NCI-H2171 treated with DMSO at 0.1 percent for 48 hours (cell line): ENCODE measurements around the gene GRN.
"Not testable (repeated sequence)": the region's sequence is repeated elsewhere in the genome, so short reads cannot be mapped to it uniquely, and the experiment has no call there.

ENCODE experiments used
- DNase-seq: peaks from one replicate; lab custom pipeline; 2025; lab: John Stamatoyannopoulos, UW

Gene GRN

GRCh38 chr17:44383363-44383762, 38.3 kb downstream of the GRN start:
- DNase-seq: no peak

DNA sequence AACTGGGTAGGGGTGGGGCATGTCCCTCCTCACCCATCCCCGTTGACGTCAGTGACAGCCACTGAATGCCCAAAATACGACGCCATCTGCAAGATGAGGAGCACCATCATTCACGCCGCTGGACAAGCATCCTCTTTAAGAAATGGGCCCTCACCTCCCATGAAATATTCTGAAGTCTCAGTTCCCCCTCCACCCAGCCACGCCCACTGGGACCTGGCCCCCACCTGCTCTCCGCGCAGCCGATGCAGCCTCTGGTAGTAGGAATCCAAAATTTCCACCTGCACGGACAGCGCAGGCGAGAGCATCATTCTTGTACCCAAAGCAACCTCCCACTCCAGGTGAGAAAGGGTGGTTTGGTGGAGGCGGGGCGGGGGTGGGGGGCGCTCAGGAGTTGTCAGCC, 38.8 kb downstream of the GRN start:
- DNase-seq: no peak

- no peak for DNase-seq
Observed at GRCh38 chr17:44384281-44384822, 39.2 kb downstream of the GRN start.

- DNase-seq: no peak
Observed at GRCh38 chr17:44384823-44385286, 39.8 kb downstream of the GRN start.

- peak; percentile 88 for DNase-seq
Observed at GRCh38 chr17:44385287-44386181, 40.4 kb downstream of the GRN start.

- peak; percentile 36 for DNase-seq
Observed at GRCh38 chr17:44386182-44386525, 41.1 kb downstream of the GRN start.

DNA sequence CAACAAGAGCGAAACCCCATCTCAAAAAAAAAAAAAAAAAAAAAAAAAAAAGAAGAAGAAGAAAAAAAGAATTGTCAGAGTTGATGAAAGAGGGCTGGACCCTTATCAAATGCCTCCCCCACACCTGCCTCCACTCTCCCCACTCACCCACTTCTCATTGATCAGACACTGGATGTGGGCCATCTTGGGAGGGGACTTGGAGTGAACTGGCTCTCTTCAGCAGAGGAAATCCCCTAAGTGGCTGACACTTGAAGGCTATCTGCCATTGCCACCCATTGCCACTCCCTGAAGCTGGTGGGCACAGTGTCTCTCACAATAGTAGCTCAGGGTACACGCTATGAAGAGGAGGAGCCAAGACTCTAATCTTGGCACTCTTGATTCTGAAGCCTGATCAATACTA, 42.7 kb downstream of the GRN start:
- DNase-seq: no peak

DNA sequence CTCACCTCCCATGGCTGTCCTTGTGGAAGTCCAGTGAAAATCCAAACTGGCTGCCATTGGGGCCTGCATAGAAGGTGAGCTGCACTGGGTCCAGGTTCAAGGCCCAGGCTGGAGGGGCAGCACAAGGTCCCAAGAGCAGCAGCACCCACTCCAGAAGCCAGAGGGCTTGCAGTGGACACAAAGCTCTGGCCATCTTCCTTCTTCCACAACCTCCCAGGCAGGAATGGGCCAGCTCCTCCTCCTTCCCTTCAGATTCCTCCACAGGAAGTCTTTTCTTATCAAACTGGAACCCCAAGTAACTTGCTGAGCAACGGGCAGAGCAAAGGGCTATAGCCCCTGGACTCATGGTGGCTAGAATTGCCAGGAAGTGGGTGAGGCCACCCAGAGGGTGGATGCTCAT, 44.2 kb downstream of the GRN start, which contains the start of gene ITGA2B:
Gene ITGA2B (minus strand): TSS at position 369 of the 400 bp plus-strand sequence. CDS start 176 bp downstream, at position 193.
- DNase-seq: no peak

DNA sequence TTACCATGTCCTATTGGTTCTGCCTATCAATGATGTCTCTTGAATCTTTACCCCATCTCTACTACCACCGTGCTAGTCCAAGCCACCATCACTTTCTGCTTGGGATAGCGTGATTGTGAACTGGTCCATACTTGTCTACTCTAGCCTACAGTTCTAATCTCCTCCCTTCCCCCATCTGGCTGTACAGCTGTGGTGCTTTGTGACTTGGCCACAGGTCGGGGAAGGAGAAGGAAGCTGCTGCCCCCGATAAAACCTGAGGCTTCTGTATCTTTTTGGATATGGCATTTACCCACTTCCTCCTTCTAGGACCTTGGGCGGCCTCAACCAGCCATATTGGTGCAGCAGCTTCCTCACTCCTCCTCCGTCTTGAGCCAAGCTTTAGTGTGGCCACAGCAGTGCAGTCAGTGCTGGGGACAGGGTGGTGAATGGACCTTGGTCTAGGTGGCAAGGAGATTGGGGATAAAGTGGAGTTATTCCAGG, 44.7 kb downstream of the GRN start:
- no peak for DNase-seq

DNA sequence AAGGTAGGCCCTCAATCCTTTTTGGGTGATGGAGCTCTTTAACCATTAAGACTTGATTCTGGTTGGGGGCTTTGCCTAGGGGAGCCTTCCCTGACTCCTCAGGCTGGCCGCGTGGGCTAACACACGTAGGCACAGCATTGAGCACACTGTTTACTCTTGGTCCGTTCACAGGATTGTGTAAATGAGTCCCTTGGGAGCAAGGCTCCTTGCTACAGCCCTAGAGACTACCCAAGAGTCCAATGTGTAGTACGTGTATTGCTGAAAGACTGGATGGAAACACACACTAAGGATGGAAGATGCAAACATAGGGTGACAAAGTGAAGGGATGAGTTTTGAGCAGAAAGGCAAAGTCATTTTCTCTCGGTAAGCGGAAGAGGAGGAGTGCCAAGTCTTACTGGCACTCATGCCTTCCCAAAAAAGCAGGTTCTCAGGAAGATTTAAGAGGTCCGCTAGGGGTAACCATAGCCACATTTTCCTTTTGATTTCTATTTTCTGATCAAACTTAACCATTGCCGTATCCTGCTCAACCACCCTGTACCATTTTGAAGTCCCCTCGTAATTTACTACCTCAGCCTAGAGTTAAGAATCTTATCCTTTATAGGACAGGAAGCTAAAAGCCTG, 45.3 kb downstream of the GRN start:
- no peak for DNase-seq

GRCh38 chr17:44394112-44394511, 49.0 kb downstream of the GRN start:
- not testable (repeated sequence) for DNase-seq

- no peak for DNase-seq
Observed at GRCh38 chr17:44394833-44395232, 49.7 kb downstream of the GRN start.

GRCh38 chr17:44396946-44397345, 51.8 kb downstream of the GRN start:
- no peak for DNase-seq

- DNase-seq: no peak
Observed at GRCh38 chr17:44397479-44398440, 52.7 kb downstream of the GRN start.

- no peak for DNase-seq
Observed at GRCh38 chr17:44398692-44399691, 53.9 kb downstream of the GRN start.

DNA sequence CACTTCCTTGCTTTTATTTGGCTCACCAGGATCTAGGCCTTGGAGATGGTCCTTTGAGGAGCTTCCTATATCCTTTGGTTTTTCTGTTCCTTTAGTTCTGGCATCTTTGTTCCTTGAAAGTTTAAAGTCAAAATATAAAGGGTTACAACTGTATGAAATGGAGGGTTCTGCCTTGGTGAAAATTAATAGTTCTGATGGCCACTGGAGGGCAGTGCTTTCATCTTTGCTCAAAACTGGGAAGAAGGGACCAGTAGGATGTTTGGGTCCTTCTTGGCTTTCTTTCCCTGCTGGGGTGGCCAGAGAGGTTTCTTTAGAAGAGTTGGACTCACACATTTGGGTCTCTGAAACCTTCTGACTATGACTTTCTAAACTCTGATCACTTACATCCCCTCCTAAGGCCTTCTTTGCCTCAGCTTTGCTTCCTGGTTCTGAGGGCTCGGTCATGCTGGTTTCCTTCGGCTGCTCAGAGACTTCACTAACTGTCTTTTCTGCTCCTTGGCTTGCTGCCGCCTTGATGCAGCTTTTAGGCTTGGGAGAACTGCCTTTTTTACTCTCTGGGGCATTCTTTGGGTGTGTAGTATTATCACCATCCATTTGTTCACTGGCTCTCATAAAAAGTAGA, 55.2 kb downstream of the GRN start:
- no peak for DNase-seq
